Effector memory CD4-positive, alpha-beta T cell (primary cell): ENCODE measurements around the gene KCND2.
"Not testable (repeated sequence)": the region's sequence is repeated elsewhere in the genome, so short reads cannot be mapped to it uniquely, and the experiment has no call there.

Source experiments
- DNase-seq, 3 donors: peaks; one replicate each; pipeline ENCODE4 v3.0.0-alpha.2; 2020
- H3K27ac ChIP-seq: 2 replicates; pipeline ENCODE4 v1.7.0; 2013; ENCODE audit warnings: mild to moderate bottlenecking, low read length, moderate library complexity; ENCODE audit not compliant: insufficient read depth, poor library complexity, severe bottlenecking
- H3K27me3 ChIP-seq: replicated peaks from 2 replicates; pipeline ENCODE4 v1.7.0; 2013; ENCODE audit warnings: mild to moderate bottlenecking, low read length; ENCODE audit not compliant: insufficient read depth, control insufficient read depth, poor library complexity, severe bottlenecking
- H3K36me3 ChIP-seq: 2 replicates; pipeline ENCODE4 v1.7.0; 2013; ENCODE audit warnings: mild to moderate bottlenecking, low read length, moderate library complexity; ENCODE audit not compliant: control insufficient read depth, insufficient read depth
- H3K4me1 ChIP-seq: 2 replicates; pipeline ENCODE4 v1.7.0; 2013; ENCODE audit warnings: low read length, mild to moderate bottlenecking; ENCODE audit not compliant: control insufficient read depth, insufficient read depth, poor library complexity, severe bottlenecking
- H3K4me3 ChIP-seq: 2 replicates; pipeline ENCODE4 v1.7.0; 2013; ENCODE audit warnings: low read length, low read depth, mild to moderate bottlenecking; ENCODE audit not compliant: insufficient read depth, poor library complexity, severe bottlenecking
- H3K9me3 ChIP-seq: 2 replicates; pipeline ENCODE4 v1.7.0; 2013; ENCODE audit warnings: mild to moderate bottlenecking, low read length, moderate library complexity; ENCODE audit not compliant: control insufficient read depth

Gene KCND2

GRCh38 chr7:120780938-120781337 is 508.0 kb downstream of the KCND2 start:
- DNase-seq = no peak
- Histone ChIP-seq H3K27me3 (peaks cover 6% of the 10 kb centered on the region), H3K27ac (no peak overlapping the region), H3K4me3 (no peak overlapping the region), H3K4me1 (no peaks in the 10 kb centered on the region), H3K36me3 (no peaks in the 10 kb centered on the region), H3K9me3 (no peaks in the 10 kb centered on the region)

GRCh38 chr7:120781924-120782323 is 508.9 kb downstream of the KCND2 start:
- H3K36me3 ChIP-seq, H3K27me3 ChIP-seq, DNase-seq, H3K9me3 ChIP-seq, H3K4me1 ChIP-seq, H3K27ac ChIP-seq, H3K4me3 ChIP-seq: not testable (repeated sequence)

GRCh38 chr7:120783273-120783672 is 510.3 kb downstream of the KCND2 start:
- Histone ChIP-seq H3K27me3 (peaks cover 6% of the 10 kb centered on the region), H3K36me3 (no peaks in the 10 kb centered on the region), H3K4me3 (no peak overlapping the region), H3K9me3 (no peaks in the 10 kb centered on the region), H3K4me1 (no peaks in the 10 kb centered on the region), H3K27ac (no peak overlapping the region)
- no peak for DNase-seq

- H3K4me3 ChIP-seq = no peak overlapping the region
- no peak overlapping the region for H3K27ac ChIP-seq
- peaks cover 6% of the 10 kb centered on the region for H3K27me3 ChIP-seq
- DNase-seq = no peak
- H3K4me1 ChIP-seq = no peaks in the 10 kb centered on the region
- H3K36me3 ChIP-seq = no peaks in the 10 kb centered on the region
- no peaks in the 10 kb centered on the region for H3K9me3 ChIP-seq
These were observed 510.7 kb downstream of the KCND2 start for GRCh38 chr7:120783721-120784120.

- no peak overlapping the region for H3K4me3 ChIP-seq
These were observed 512.1 kb downstream of the KCND2 start for GRCh38 chr7:120785095-120785494.

GRCh38 chr7:120792091-120792860 is 519.3 kb downstream of the KCND2 start:
- Histone ChIP-seq H3K27me3 (no peaks in the 10 kb centered on the region), H3K4me3 (no peak overlapping the region), H3K9me3 (no peaks in the 10 kb centered on the region), H3K4me1 (no peaks in the 10 kb centered on the region), H3K36me3 (no peaks in the 10 kb centered on the region), H3K27ac (no peak overlapping the region)
- DNase-seq = peak; percentile 1 to 25 (median 6)

More at GRCh38 chr7:120785095-120785494, 512.1 kb downstream of the KCND2 start:
- H3K4me1 ChIP-seq = no peaks in the 10 kb centered on the region
- no peak for DNase-seq
- no peak overlapping the region for H3K27ac ChIP-seq
- H3K9me3 ChIP-seq = no peaks in the 10 kb centered on the region
- peaks cover 6% of the 10 kb centered on the region for H3K27me3 ChIP-seq
- H3K36me3 ChIP-seq = no peaks in the 10 kb centered on the region

- no peaks in the 10 kb centered on the region for H3K9me3 ChIP-seq
- no peaks in the 10 kb centered on the region for H3K27me3 ChIP-seq
- no peak overlapping the region for H3K27ac ChIP-seq
- no peak overlapping the region for H3K4me3 ChIP-seq
- H3K4me1 ChIP-seq = no peaks in the 10 kb centered on the region
- no peak for DNase-seq
- H3K36me3 ChIP-seq = no peaks in the 10 kb centered on the region
These were observed 519.8 kb downstream of the KCND2 start for GRCh38 chr7:120792861-120793130.

GRCh38 chr7:120793213-120793936 is 520.4 kb downstream of the KCND2 start:
- no peak overlapping the region for H3K4me3 ChIP-seq
- no peaks in the 10 kb centered on the region for H3K27me3 ChIP-seq
- H3K4me1 ChIP-seq = no peaks in the 10 kb centered on the region
- no peak for DNase-seq
- H3K27ac ChIP-seq = no peak overlapping the region
- no peaks in the 10 kb centered on the region for H3K36me3 ChIP-seq
- no peaks in the 10 kb centered on the region for H3K9me3 ChIP-seq

- no peaks in the 10 kb centered on the region for H3K36me3 ChIP-seq
- no peaks in the 10 kb centered on the region for H3K4me1 ChIP-seq
- no peak overlapping the region for H3K4me3 ChIP-seq
- DNase-seq = no peak
- H3K27ac ChIP-seq = no peak overlapping the region
- H3K9me3 ChIP-seq = no peaks in the 10 kb centered on the region
- no peaks in the 10 kb centered on the region for H3K27me3 ChIP-seq
These were observed 521.2 kb downstream of the KCND2 start for GRCh38 chr7:120794106-120794729.

- H3K36me3 ChIP-seq = no peaks in the 10 kb centered on the region
- DNase-seq = no peak
- no peak overlapping the region for H3K4me3 ChIP-seq
- H3K27me3 ChIP-seq = no peaks in the 10 kb centered on the region
- no peak overlapping the region for H3K27ac ChIP-seq
- no peaks in the 10 kb centered on the region for H3K4me1 ChIP-seq
- no peaks in the 10 kb centered on the region for H3K9me3 ChIP-seq
These were observed 524.2 kb downstream of the KCND2 start for GRCh38 chr7:120797026-120797645.
